Measurements from ENCODE around the gene APLF.

Gene APLF

DNA sequence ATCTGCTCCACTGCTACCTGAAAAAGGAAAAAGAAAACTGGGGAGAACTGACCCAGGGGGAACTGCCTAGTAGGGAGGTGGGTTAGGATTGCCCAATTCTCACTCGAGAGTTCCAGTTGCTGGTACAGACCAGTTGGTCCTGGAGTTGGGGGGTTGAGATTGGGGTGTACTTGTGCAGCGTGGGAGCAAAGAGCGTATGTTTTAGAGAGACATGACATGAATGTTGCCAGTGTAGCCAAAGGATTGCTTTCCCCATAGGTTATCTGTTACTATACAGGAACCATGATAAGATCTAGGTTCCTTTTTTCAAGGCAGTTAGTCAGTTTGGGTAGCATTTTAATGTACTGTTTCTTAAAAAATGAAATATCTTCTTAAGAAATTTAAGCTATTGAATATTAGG, 68.6 kb downstream of the APLF start:
- Histone ChIP-seq H3K4me1 (ENCODE audit: low read length) (no peaks in the 10 kb centered on the region), H3K4me3 (ENCODE audit: low read length) (no peak overlapping the region), H3K36me3 (replicated peaks; ENCODE audit: insufficient read depth, low read length) (no peaks in the 10 kb centered on the region), H3K4me2 (ENCODE audit: low read depth, low read length) (no peak overlapping the region), H3K9me2 (replicated peaks; ENCODE audit: insufficient read depth, low read length) (no peaks in the 10 kb centered on the region), H4K20me1 (ENCODE audit: insufficient read depth, low read length) (no peaks in the 10 kb centered on the region), H3K79me2 (ENCODE audit: low read length) (no peaks in the 10 kb centered on the region), H3F3A (ENCODE audit: insufficient read depth, low read length) (no peaks in the 10 kb centered on the region), H3K27me3 (replicated peaks; ENCODE audit: insufficient read depth, low read length) (no peaks in the 10 kb centered on the region), H3K9me3 (replicated peaks; ENCODE audit: insufficient read depth, low read length) (no peaks in the 10 kb centered on the region), H3K9ac (ENCODE audit: low read length) (no peak overlapping the region), H2AFZ (ENCODE audit: low read length) (no peak overlapping the region), H3K27ac (ENCODE audit: low read length) (no peak overlapping the region)
- DNase-seq: no peak
- no peak for TF ChIP-seq EZH2phosphoT487 (IDR thresholded peaks at IDR 0.05; ENCODE audit: low read length)
- no peak for TF ChIP-seq CTCF (IDR thresholded peaks at IDR 0.05; ENCODE audit: low read length)
- no peak for TF ChIP-seq EZH2 (optimal IDR thresholded peaks at IDR 0.05; ENCODE audit: low read depth, low read length)

DNA sequence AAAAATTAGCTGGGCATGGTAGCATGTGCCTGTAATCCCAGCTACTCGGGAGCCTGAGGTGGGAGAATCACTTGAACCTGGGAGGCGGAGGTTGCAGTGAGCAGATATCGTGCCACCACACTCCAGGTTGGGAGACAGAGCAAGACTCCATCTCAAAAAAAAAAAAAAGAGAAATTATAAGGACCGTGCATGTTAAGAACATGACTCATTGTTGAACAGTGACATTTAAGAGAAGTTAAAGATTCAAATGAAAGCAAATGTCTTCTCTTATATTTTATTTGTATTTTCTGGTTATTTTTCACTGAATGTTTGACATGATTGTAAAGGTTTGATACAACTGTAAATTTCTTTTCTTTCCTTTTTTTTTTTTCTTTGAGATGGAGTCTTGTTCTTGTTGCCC, 69.6 kb downstream of the APLF start:
- TF ChIP-seq EZH2phosphoT487 (IDR thresholded peaks at IDR 0.05; ENCODE audit: low read length): no peak
- TF ChIP-seq CTCF (IDR thresholded peaks at IDR 0.05; ENCODE audit: low read length): no peak
- TF ChIP-seq EZH2 (optimal IDR thresholded peaks at IDR 0.05; ENCODE audit: low read depth, low read length): no peak
- DNase-seq: no peak
- H3F3A ChIP-seq (ENCODE audit: insufficient read depth, low read length): no peaks in the 10 kb centered on the region
- no peaks in the 10 kb centered on the region for H3K36me3 ChIP-seq (replicated peaks; ENCODE audit: insufficient read depth, low read length)
- no peaks in the 10 kb centered on the region for H3K79me2 ChIP-seq (ENCODE audit: low read length)
- H2AFZ ChIP-seq (ENCODE audit: low read length): no peak overlapping the region
- H3K9ac ChIP-seq (ENCODE audit: low read length): no peak overlapping the region
- H3K9me3 ChIP-seq (replicated peaks; ENCODE audit: insufficient read depth, low read length): no peaks in the 10 kb centered on the region
- no peak overlapping the region for H3K4me3 ChIP-seq (ENCODE audit: low read length)
- H3K4me1 ChIP-seq (ENCODE audit: low read length): no peaks in the 10 kb centered on the region
- H4K20me1 ChIP-seq (ENCODE audit: insufficient read depth, low read length): no peaks in the 10 kb centered on the region
- H3K27ac ChIP-seq (ENCODE audit: low read length): no peak overlapping the region
- H3K27me3 ChIP-seq (replicated peaks; ENCODE audit: insufficient read depth, low read length): no peaks in the 10 kb centered on the region
- no peak overlapping the region for H3K4me2 ChIP-seq (ENCODE audit: low read depth, low read length)
- H3K9me2 ChIP-seq (replicated peaks; ENCODE audit: insufficient read depth, low read length): no peaks in the 10 kb centered on the region

DNA sequence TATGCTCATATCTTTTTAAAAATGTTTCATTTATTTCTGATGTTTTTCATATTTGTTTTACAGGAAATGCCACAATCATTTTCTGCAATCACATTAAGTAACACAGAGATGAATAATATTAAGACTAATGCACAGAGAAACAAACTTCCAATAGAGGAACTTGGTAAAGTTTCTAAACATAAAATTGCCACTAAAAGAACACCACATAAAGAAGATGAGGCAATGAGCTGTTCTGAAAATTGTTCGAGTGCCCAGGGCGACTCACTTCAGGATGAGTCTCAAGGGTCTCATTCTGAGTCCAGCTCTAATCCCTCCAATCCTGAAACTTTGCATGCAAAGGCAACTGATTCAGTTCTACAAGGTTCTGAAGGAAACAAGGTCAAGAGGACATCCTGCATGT, 70.4 kb downstream of the APLF start:
- no peak overlapping the region for H2AFZ ChIP-seq (ENCODE audit: low read length)
- no peak for TF ChIP-seq EZH2phosphoT487 (IDR thresholded peaks at IDR 0.05; ENCODE audit: low read length)
- TF ChIP-seq EZH2 (optimal IDR thresholded peaks at IDR 0.05; ENCODE audit: low read depth, low read length): no peak
- no peak for TF ChIP-seq CTCF (IDR thresholded peaks at IDR 0.05; ENCODE audit: low read length)
- H3K4me3 ChIP-seq (ENCODE audit: low read length): no peak overlapping the region
- no peaks in the 10 kb centered on the region for H3K36me3 ChIP-seq (replicated peaks; ENCODE audit: insufficient read depth, low read length)
- no peak overlapping the region for H3K4me2 ChIP-seq (ENCODE audit: low read depth, low read length)
- no peaks in the 10 kb centered on the region for H3K9me2 ChIP-seq (replicated peaks; ENCODE audit: insufficient read depth, low read length)
- H3K4me1 ChIP-seq (ENCODE audit: low read length): no peaks in the 10 kb centered on the region
- DNase-seq: no peak
- H3K9me3 ChIP-seq (replicated peaks; ENCODE audit: insufficient read depth, low read length): no peaks in the 10 kb centered on the region
- no peaks in the 10 kb centered on the region for H4K20me1 ChIP-seq (ENCODE audit: insufficient read depth, low read length)
- H3K27ac ChIP-seq (ENCODE audit: low read length): no peak overlapping the region
- no peaks in the 10 kb centered on the region for H3K79me2 ChIP-seq (ENCODE audit: low read length)
- no peak overlapping the region for H3K9ac ChIP-seq (ENCODE audit: low read length)
- no peaks in the 10 kb centered on the region for H3K27me3 ChIP-seq (replicated peaks; ENCODE audit: insufficient read depth, low read length)
- H3F3A ChIP-seq (ENCODE audit: insufficient read depth, low read length): no peaks in the 10 kb centered on the region

Data from MM.1S (cell line).